Raji (cell line): ENCODE measurements around the gene CPEB2.

Experiments used
- POLR2A ChIP-seq: IDR thresholded peaks from 2 replicates; pipeline ENCODE4 v1.6.1; 2011; ENCODE audit warnings: low read depth, low read length, control low read depth; ENCODE audit not compliant: insufficient read depth

Gene CPEB2

GRCh38 chr4:15001869-15002658, at the start of gene CPEB2:
Gene CPEB2 (plus strand): TSS chr4:15002481. CDS start chr4:15002674, 193 bp downstream.
- peak; percentile 91 for TF ChIP-seq POLR2A

DNA sequence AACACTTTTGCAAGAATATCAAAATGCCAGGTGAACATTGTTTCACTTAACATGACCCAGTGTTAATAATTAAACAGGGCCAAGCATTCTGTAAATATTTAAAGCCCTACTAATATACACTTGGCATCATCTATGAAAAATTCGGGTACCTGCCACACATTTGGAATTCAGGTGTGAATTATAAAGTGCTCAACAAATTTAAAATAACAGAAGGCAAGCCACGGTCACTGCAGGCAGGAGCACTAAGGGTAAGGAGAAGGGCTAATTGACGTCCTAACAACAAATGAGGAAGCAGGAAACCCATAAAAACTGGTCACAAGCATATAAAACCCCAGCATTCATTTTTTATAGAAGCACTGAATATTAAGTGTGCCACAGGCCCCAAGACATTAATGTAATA, 43.8 kb upstream of the CPEB2 start:
- no peak for TF ChIP-seq POLR2A

GRCh38 chr4:14961292-14961691, 41.0 kb upstream of the CPEB2 start:
- no peak for TF ChIP-seq POLR2A

- TF ChIP-seq POLR2A, result no peak
Measured at GRCh38 chr4:14965071-14965470, 37.2 kb upstream of the CPEB2 start.

GRCh38 chr4:14967982-14968381, 34.3 kb upstream of the CPEB2 start:
- TF ChIP-seq POLR2A, result no peak

DNA sequence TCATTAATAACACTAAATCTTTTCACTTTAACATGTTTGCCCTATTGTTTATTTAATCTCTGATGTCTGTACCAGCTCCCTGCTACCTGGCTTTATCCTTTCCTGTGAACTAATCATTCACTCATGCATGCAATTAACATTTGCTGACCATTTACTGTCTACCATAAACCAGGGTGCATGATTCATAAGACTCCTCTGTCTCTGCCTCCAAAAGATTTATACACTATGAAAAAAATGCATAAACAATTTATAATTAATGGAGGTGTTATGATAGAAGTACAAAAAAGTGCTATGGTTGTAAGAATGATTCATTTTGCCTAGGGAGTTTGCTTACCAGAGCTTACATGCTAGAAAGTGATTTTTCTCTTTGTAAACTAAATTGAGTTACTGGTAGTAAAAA, 24.5 kb upstream of the CPEB2 start:
- no peak for TF ChIP-seq POLR2A

GRCh38 chr4:14984448-14984847, 17.8 kb upstream of the CPEB2 start:
- no peak for TF ChIP-seq POLR2A

GRCh38 chr4:14985161-14985560, 17.1 kb upstream of the CPEB2 start:
- no peak for TF ChIP-seq POLR2A

DNA sequence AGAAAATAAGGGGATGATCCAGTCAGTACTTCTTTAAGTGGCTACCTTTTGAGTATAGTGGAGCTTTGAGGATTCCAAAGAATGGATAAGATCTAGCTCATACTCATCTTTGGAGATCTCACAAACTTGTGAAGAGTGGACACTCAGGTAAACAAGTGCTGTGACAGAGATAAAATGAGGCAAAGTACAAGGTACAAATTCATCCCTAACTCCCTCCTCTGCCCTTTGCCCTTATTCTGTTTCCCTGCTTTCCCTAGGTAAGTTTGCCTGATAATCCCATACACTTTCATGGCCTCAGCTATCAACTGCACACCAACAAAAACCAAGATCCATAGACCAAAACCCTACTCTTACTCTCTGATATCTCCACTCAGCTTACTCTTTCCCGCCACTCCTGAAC, 16.4 kb upstream of the CPEB2 start:
- no peak for TF ChIP-seq POLR2A

GRCh38 chr4:14987054-14987453, 15.2 kb upstream of the CPEB2 start:
- TF ChIP-seq POLR2A, result no peak

DNA sequence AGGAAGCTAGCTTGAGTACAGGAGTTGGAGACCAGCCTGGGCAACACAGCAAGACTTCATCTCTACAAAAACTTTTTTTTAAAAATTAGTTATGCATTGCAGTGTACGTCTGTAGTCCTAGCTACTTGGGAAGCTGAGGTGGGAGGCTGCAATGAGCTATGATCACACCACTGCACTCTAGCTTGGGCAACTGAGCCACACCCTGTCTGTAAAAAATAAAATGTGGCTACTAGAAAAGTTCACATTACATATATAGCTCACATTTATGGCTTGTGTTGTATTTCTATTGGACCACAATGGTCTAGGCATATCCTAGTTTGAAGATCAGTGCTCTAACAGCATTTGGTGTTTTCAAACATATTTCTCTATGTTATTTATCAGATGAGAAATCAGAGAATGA, 11.8 kb upstream of the CPEB2 start:
- TF ChIP-seq POLR2A, result no peak

- TF ChIP-seq POLR2A, result no peak
Measured at GRCh38 chr4:14994242-14994641, 8.0 kb upstream of the CPEB2 start.

DNA sequence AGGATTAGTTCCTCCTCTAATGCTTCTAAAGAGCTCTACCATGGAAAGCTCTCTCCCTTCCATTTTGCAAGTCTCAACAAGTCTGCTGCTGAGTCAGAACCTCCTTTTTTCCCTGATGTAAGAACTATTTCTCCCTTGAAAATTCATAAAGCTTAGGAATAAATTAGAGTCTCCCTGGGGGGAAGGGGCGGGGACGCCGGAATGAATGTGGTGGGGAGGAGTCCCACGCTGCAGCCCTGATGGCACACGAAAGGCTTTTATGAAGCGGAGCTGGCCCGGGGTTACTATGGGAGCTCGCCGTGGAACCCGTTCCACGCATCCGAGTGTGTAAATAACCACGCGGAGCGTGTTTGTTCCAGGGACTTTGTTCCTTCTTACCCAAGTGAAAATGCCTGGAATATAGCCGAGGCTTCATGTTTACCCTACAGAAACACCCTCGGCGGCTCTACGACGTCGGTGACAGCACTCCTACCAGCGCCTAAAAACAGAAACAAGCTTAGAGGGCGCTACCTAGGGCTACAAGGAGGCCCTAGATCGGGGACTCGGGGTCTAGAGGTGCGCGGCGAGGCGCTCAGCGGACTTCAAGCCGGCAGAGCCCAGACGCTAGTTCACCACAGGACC, 923 bp upstream of the CPEB2 start:
- no peak for TF ChIP-seq POLR2A

DNA sequence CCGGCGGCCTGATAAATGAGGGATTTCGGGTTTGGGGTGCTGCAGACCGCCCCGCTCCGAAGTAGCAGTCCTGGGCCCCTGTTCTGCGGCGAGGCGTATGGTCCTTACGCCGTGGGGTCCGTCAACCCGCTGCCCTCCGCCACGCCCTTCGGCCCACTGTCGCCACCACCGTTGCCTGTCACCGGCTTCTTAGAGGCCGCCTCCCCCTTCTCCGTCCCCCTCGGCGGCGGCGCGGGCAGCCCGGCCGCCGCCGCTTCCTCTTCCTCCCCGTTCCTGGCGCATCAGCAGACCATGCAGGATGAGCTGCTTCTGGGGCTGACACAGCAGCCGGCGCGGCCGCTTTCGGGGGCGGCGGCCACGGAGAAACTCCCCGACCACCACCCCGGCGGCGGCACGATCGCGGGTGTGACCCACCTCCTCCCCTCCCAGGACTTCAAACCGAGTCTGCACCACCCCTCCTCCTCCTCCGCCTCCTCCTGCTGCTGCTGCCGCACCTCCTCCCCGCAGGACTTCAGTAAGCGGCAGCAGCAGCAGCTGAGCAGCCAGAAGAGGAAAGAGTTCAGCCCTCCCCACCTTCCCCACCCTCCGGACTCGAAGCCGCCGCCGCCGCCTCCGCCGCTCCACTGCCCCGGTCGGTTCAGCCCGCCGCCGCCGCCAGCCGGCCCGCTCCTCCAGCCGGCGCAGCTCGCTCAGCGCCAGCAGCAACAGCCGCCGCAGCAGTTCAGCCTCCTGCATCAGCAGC, 549 bp downstream of the CPEB2 start:
- TF ChIP-seq POLR2A, result peak; percentile 54; the same call in 1 of the 2 replicates

DNA sequence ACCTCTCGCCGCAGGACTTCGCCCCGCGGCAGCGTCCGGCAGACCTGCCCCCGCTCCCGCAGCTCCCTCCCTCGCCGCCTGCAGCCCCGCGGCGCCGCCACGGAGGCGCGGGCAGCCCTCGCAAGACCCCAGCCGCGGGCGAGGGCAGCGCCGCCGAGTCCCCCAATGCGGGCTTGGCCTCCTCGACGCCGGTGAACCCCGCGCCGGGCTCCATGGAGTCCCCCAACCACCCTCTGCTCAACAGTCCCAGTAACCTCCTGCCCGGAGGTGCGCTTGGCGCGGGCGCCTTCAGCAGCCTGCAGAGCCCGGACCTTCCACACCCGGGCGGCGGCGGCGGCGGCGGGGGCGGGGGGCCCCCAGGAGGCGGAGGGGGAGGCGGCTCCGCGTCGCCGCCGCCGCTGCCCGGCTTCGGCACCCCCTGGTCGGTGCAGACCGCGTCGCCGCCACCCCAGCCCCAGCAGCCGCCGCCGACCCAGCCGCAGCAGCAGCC, 1.2 kb downstream of the CPEB2 start:
- no peak for TF ChIP-seq POLR2A
